K562 treated with DMSO at 1 percent for 48 hours (cell line): ENCODE data around the gene FEM1B. TPM values are rescaled to one million over a fixed set of nuclear protein-coding genes. Genes with fewer than 3 reads are reported as not detected.

Source experiments
- total RNA-seq: library from RNA; unstranded; fragments of 300-600 nt; gene quantifications from 2 replicates; pipeline ENCODE4 v1.2.3, GENCODE V29; 2022; ENCODE audit warnings: low replicate concordance; ENCODE audit errors: extremely low read depth

FEM1B gene
- total RNA-seq: not detected in 2 replicates

DNA sequence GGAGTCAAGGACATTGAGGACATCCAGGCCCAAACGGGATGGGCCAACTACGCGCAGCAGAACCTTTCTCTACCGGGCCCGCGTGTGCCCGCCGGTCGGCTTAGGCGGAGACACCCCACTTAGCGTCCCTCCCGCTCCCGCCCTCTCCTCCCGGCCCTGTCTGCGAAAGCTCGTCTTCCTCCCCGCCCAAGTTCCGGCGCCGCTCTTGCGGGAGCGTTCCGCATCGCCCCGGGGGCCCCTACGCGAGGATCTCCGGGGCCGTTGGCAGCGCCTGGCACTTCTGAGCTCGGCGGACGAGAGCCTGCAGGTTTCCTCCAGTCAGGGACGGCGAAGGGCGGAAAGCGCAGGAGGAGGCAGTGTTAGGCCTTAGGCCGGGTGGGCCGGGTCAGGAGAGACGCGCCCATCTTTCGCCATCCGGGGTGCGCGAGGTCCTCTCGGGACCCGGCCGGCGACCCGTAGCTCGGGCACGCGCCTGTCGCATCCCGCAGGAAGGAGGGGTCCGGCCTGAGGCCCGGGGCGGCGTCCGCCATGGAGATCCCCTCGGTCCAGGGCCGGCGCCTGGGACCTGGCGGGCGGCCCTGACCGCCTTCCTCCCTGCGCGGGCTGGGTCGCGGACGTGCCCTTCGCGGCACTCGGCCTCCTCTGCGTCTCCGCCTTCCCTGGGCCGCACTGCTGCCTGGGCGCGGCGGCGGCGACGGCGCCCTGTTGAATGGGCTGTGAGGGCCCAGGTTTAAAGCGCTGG, at the start of gene FEM1B:
FEM1B (plus strand) TSS at position 143 of the 742 bp plus-strand sequence. CDS start 673 bp downstream, outside the sequence.

DNA sequence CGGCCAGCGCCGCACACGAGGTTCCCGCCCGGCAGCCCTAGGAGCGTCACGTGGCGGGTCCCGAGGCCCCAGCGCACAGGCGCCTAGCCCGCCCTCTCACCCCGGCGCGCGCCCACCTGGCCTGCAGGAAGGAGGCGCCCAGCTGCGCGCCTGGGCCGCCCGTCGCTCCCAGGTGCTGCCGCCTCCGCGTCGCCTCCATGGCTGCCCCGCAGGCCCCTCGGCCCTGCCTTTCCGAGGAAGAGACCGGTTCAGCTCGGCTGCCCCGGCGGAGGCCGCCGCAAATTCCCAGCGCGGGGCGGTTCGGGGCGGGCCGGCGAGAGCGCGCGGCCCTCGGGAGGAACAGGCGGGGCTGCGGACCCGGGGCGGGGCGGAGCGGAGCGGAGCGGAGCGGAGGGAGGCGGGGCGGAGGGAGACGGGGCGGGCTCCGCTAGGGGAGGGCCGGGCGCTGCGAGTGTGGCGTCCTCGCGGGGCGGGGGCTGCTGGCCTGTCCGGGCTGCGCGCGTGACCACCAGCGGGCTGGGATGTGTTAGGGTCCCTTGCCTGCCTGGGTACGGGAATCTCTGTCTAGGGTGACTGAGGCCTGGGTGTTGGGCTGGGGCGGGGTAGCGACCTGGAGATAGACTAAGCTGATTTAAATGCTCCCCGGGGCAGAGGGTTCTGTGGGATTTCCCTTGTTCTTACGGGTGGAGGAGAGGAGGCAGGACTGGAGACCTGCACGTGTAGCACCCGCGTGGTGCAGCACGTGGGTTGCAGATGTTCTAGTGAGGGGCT, 48.0 kb upstream of the FEM1B start, which contains the start of gene CLN6:
CLN6 (minus strand) TSS at position 343 of the 771 bp plus-strand sequence; CDS start at position 199, 144 bp downstream.

Other genes with a start within 250 kb of the FEM1B start
- not detected in 2 replicates for gene PIAS1, start 223.4 kb upstream of the FEM1B start, total RNA-seq
- gene CALML4, start 72.4 kb upstream of the FEM1B start, total RNA-seq: not detected in 2 replicates
- not detected in 2 replicates for gene CLN6, start 48.0 kb upstream of the FEM1B start, total RNA-seq
- not detected in 2 replicates for gene ITGA11, start 154.4 kb downstream of the FEM1B start, total RNA-seq